H9 (cell line): ENCODE measurements around the gene MSI2. TPM values are rescaled to one million over a fixed set of nuclear protein-coding genes. Genes with fewer than 3 reads are reported as not detected.

ENCODE experiments used
- DNase-seq: peaks from one replicate; pipeline ENCODE4 v3.0.0-alpha.2; 2017
- H2AFZ ChIP-seq: one replicate; pipeline ENCODE4 v1.6.1; 2013; ENCODE audit warnings: mild to moderate bottlenecking, low read length, control low read depth, moderate library complexity
- H2AK5ac ChIP-seq: 2 replicates; pipeline ENCODE4 v1.6.1; 2013; ENCODE audit warnings: low read length, control low read depth, mixed read lengths; ENCODE audit not compliant: insufficient read length
- H2BK120ac ChIP-seq: one replicate; pipeline ENCODE4 v1.6.1; 2013; ENCODE audit warnings: low read depth, mild to moderate bottlenecking, low read length, control low read depth, inconsistent platforms; ENCODE audit not compliant: poor library complexity, severe bottlenecking
- H2BK12ac ChIP-seq: 2 replicates; pipeline ENCODE4 v1.6.1; 2013; ENCODE audit warnings: low read length, control low read depth, mixed read lengths, low read depth; ENCODE audit not compliant: insufficient read length
- H2BK15ac ChIP-seq: 2 replicates; pipeline ENCODE4 v1.6.1; 2013; ENCODE audit warnings: low read depth, low read length, control low read depth
- H2BK20ac ChIP-seq: one replicate; pipeline ENCODE4 v1.6.1; 2013; ENCODE audit warnings: low read depth, mild to moderate bottlenecking, low read length, control low read depth, inconsistent platforms; ENCODE audit not compliant: poor library complexity, severe bottlenecking
- H2BK5ac ChIP-seq: 2 replicates; pipeline ENCODE4 v1.6.1; 2013; ENCODE audit warnings: low read length, control low read depth, mixed read lengths; ENCODE audit not compliant: insufficient read length
- H3K14ac ChIP-seq: 2 replicates; pipeline ENCODE4 v1.6.1; 2013; ENCODE audit warnings: low read length, control low read depth; ENCODE audit not compliant: insufficient read depth
- H3K18ac ChIP-seq: 2 replicates; pipeline ENCODE4 v1.6.1; 2013; ENCODE audit warnings: low read depth, mild to moderate bottlenecking, mixed read lengths, low read length, control low read depth; ENCODE audit not compliant: insufficient read length
- H3K23ac ChIP-seq: 2 replicates; pipeline ENCODE4 v1.6.1; 2013; ENCODE audit warnings: low read length, control low read depth, mixed read lengths, low read depth; ENCODE audit not compliant: insufficient read length
- H3K23me2 ChIP-seq: 2 replicates; pipeline ENCODE4 v1.6.1; 2013; ENCODE audit warnings: low read depth, mild to moderate bottlenecking, mixed read lengths, low read length, control low read depth; ENCODE audit not compliant: insufficient read length, poor library complexity, severe bottlenecking
- H3K27ac ChIP-seq: 2 replicates; pipeline ENCODE4 v1.5.1; 2013; ENCODE audit warnings: low read length, control low read depth, mixed read lengths, low read depth; ENCODE audit not compliant: insufficient read length
- H3K27me3 ChIP-seq: 2 replicates; pipeline ENCODE4 v1.6.1; 2013; ENCODE audit warnings: low read length, control low read depth, inconsistent platforms; ENCODE audit not compliant: insufficient read depth
- H3K4ac ChIP-seq: 2 replicates; pipeline ENCODE4 v1.6.1; 2013; ENCODE audit warnings: low read depth, mild to moderate bottlenecking, control low read depth, inconsistent platforms, low read length, moderate library complexity
- H3K4me1 ChIP-seq: 2 replicates; pipeline ENCODE4 v1.6.1; 2013; ENCODE audit warnings: low read length, control low read depth, inconsistent platforms; ENCODE audit not compliant: insufficient read depth
- H3K4me2 ChIP-seq: 2 replicates; pipeline ENCODE4 v1.6.1; 2013; ENCODE audit warnings: low read length, control low read depth, mixed read lengths; ENCODE audit not compliant: insufficient read length, insufficient read depth
- H3K56ac ChIP-seq: 2 replicates; pipeline ENCODE4 v1.6.1; 2013; ENCODE audit warnings: low read depth, mild to moderate bottlenecking, mixed read lengths, low read length, control low read depth; ENCODE audit not compliant: insufficient read length
- H3K79me1 ChIP-seq: 2 replicates; pipeline ENCODE4 v1.6.1; 2013; ENCODE audit warnings: low read depth, mild to moderate bottlenecking, moderate library complexity, low read length, control low read depth, inconsistent platforms; ENCODE audit not compliant: insufficient read depth, poor library complexity, severe bottlenecking
- H3K79me2 ChIP-seq: 2 replicates; pipeline ENCODE4 v1.6.1; 2013; ENCODE audit warnings: low read length, control low read depth, inconsistent platforms; ENCODE audit not compliant: insufficient read depth
- H3K9ac ChIP-seq: 2 replicates; pipeline ENCODE4 v1.6.1; 2013; ENCODE audit warnings: low read length, control low read depth, mixed read lengths; ENCODE audit not compliant: insufficient read length; ENCODE audit errors: extremely low read depth
- H3K9me3 ChIP-seq: one replicate; pipeline ENCODE4 v1.6.1; 2013; ENCODE audit warnings: low read depth, low read length, inconsistent platforms; ENCODE audit not compliant: control insufficient read depth
- H3T11ph ChIP-seq: one replicate; pipeline ENCODE4 v1.6.1; 2013; ENCODE audit warnings: mild to moderate bottlenecking, low read length, control low read depth, inconsistent platforms
- H4K20me1 ChIP-seq: one replicate; pipeline ENCODE4 v1.6.1; 2013; ENCODE audit not compliant: control insufficient read depth, insufficient read length, insufficient read depth
- H4K5ac ChIP-seq: 2 replicates; pipeline ENCODE4 v1.6.1; 2013; ENCODE audit warnings: low read depth, mild to moderate bottlenecking, mixed read lengths, low read length, control low read depth; ENCODE audit not compliant: insufficient read length
- H4K8ac ChIP-seq: replicated peaks from 2 replicates; pipeline ENCODE4 v1.6.1; 2013; ENCODE audit warnings: low read length, control low read depth, mixed read lengths, low read depth; ENCODE audit not compliant: insufficient read length
- H4K91ac ChIP-seq: 2 replicates; pipeline ENCODE4 v1.6.1; 2013; ENCODE audit warnings: low read depth, mild to moderate bottlenecking, moderate library complexity, mixed read lengths, low read length, control low read depth; ENCODE audit not compliant: insufficient read length
- H3K27ac Mint-ChIP-seq, 3 experiments: 2 replicates in 2 of 3; 3 replicates in 1 of 3; pipeline ENCODE4 v1.8.0; 2020 to 2021; ENCODE audit warnings: mixed read lengths in 3 of 3, mild to moderate bottlenecking in 1 of 3, moderate library complexity in 1 of 3
- H3K27me3 Mint-ChIP-seq: 2 replicates; pipeline ENCODE4 v1.8.0; 2021; ENCODE audit warnings: low read depth, mild to moderate bottlenecking, moderate library complexity, mixed read lengths
- H3K36me3 Mint-ChIP-seq, 3 experiments: 2 replicates in 2 of 3; 3 replicates in 1 of 3; pipeline ENCODE4 v1.8.0; 2020 to 2021; ENCODE audit warnings: low read depth in 3 of 3, mixed read lengths in 3 of 3; ENCODE audit not compliant: insufficient read depth in 1 of 3
- H3K4me1 Mint-ChIP-seq, 2 experiments: 2 replicates each; pipeline ENCODE4 v1.8.0; 2020; ENCODE audit warnings: mixed read lengths in 2 of 2
- H3K4me3 Mint-ChIP-seq, 2 experiments: 2 replicates in 1 of 2; 3 replicates in 1 of 2; pipeline ENCODE4 v1.8.0; 2020 to 2021; ENCODE audit warnings: mild to moderate bottlenecking in 2 of 2, mixed read lengths in 2 of 2, moderate library complexity in 1 of 2
- H3K9me3 Mint-ChIP-seq, 2 experiments: 2 replicates in 1 of 2; 3 replicates in 1 of 2; pipeline ENCODE4 v1.8.0; 2020; ENCODE audit warnings: mild to moderate bottlenecking in 2 of 2, mixed read lengths in 2 of 2, moderate library complexity in 1 of 2
- CTCF ChIP-seq: fragments of 200-600 bp; sonication (generic); conservative IDR thresholded peaks from 3 replicates; pipeline ENCODE4 v1.8.0; 2021; ENCODE audit warnings: antibody characterized with exemption, mild to moderate bottlenecking
- WGBS: extraction: QIAGEN DNeasy Blood & Tissue Kit; methylation state at CpG from one replicate; pipeline ENCODE4 v1.1.7; 2013; ENCODE audit warnings: missing lambda C conversion rate, low lambda C conversion rate, mixed read lengths; ENCODE audit not compliant: insufficient read length; ENCODE audit errors: extremely low coverage; 5-methylcytosine and 5-hydroxymethylcytosine counted together
- total RNA-seq: library from RNA; stranded (reverse); gene quantifications from 2 replicates; pipeline ENCODE4 v1.2.1, GENCODE V29; 2021

The MSI2 gene
- total RNA-seq, 1 experiment from 2014 or later, result 98.5 TPM

- Histone ChIP-seq H2AK5ac (no peak overlapping the region), H4K8ac (no peak overlapping the region), H3K9me3 (no peaks in the 10 kb centered on the region), H2BK120ac (no peak overlapping the region), H3K14ac (no peak overlapping the region; the same call in 1 of the 2 replicates), H3K9ac (no peak overlapping the region), H3K4ac (no peak overlapping the region), H3K56ac (no peak overlapping the region), H2AFZ (no peak overlapping the region), H3T11ph (no peak overlapping the region), H4K5ac (no peak overlapping the region), H3K4me1 (no peaks in the 10 kb centered on the region), H2BK15ac (no peak overlapping the region), H3K4me2 (no peak overlapping the region), H3K23me2 (no peaks in the 10 kb centered on the region), H4K91ac (no peak overlapping the region), H4K20me1 (no peaks in the 10 kb centered on the region), H3K27ac (no peak overlapping the region), H3K23ac (no peak overlapping the region), H2BK5ac (no peak overlapping the region), H2BK12ac (no peak overlapping the region), H3K79me2 (no peaks in the 10 kb centered on the region), H2BK20ac (no peak overlapping the region), H3K18ac (no peak overlapping the region), H3K27me3 (no peaks in the 10 kb centered on the region), H3K79me1 (no peaks in the 10 kb centered on the region)
- Mint-ChIP-seq H3K36me3 (peaks cover 0 to 15% (median 14%) of the 10 kb centered on the region in 3 experiments; a peak in 4 of 7 replicates), H3K4me3 (no peak overlapping the region), H3K4me1 (peaks cover 9 to 22% of the 10 kb centered on the region in 2 experiments), H3K27ac (no peak overlapping the region), H3K27me3 (no peaks in the 10 kb centered on the region), H3K9me3 (no peaks in the 10 kb centered on the region)
- no peak for TF ChIP-seq CTCF
- WGBS, result no CpG with 5 or more reads among the region's 22 CpGs
- no peak for DNase-seq
Measured at GRCh38 chr17:57674894-57675293, 418.6 kb downstream of the MSI2 start.
